HG03066 (cell line): ENCODE data around the gene TBC1D12.
A peak's percentile ranks its signal among the peaks of the same experiment; 100 is the strongest.
"Not testable (repeated sequence)": the region's sequence is repeated elsewhere in the genome, so short reads cannot be mapped to it uniquely, and the experiment has no call there.

Experiments used
- ATAC-seq: cut with Tn5 transposase; IDR thresholded peaks from one replicate; pipeline ENCODE4 v1.9.1; 2021; ENCODE audit warnings: low read depth; ENCODE audit not compliant: unreplicated experiment

The TBC1D12 gene

DNA sequence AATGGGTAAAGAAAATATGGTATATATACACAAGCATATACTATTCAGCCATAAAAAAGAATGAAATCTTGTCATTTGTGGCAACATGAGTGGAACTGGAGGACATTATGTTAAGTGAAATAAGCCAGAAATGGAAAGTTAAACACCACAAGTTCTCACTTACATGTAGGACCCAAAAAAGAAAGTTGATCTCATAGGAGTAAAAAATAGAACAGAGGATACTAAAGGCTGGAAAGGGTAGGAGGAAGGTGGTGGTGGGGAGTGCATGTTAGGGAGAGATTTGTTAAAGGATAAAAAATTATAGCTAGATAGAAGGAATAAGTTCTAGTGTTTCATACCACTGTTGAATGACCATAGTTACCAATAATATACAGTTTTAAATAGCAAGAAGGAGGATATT, 48.4 kb downstream of the TBC1D12 start:
- no peak for ATAC-seq

DNA sequence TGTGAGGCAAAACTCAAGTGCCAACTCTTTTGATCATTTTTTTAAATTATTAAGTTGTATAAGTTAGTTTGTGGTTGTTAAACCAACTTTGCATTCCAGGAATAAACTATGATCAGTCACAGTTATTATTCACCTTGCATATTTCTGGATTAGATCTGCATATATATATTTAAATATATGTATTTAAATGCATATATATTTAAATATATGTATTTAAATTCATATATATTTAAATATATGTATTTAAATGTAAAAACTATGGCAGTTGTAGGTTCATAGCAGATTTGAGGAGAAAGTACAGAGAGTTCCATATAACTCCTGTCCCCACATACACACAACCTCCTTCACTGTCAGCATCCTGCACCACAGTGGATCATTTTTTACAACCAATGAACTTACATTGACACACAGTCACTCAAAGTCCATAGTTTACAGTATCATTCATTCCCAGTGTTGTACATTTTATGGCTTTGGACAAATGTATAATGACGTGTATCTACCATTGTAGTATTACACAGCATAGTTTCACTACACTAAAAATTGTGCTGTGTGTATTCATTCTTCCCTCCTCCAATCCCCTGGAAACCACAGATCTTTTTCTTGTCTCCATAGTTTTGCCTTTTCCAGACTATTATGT, 49.7 kb downstream of the TBC1D12 start:
- ATAC-seq = no peak

DNA sequence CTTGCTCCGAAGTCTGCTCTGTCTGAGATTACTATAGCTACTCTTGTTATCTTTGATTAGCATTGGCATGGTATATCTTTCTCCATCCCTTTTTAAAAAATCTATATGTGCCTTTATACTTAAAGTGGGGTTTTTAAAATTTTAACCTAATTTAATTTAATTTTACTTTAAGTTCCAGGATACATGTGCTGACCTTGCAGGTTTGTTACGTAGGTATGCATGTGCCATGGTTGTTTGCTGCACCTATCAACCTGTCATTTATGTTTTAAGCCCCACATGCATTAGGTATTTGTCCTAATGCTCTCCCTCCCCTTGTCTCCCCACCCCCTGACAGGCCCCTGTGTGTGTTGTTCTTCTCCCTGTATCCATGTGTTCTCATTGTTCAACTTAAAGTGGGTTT, 54.6 kb downstream of the TBC1D12 start:
- no peak for ATAC-seq

DNA sequence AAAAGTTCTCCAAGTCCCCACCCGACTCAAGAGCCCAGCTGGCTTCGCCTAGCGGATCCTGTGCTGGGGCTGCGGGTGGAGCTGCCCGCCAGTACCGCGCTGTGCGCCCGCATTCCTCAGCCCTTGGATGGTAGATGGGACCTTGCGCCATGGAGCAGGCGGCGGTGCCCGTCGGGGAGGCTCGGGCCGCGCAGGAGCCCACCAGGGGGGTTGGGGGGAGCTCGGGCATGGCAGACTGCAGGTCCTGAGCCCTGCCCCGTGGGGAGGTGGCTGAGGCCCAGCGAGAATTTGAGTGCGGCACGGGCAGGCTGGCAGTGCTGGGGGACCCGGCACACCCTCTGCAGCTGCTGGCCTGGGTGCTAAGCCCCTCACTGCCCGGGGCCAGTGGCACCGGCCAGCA, 57.0 kb downstream of the TBC1D12 start:
- ATAC-seq = no peak

DNA sequence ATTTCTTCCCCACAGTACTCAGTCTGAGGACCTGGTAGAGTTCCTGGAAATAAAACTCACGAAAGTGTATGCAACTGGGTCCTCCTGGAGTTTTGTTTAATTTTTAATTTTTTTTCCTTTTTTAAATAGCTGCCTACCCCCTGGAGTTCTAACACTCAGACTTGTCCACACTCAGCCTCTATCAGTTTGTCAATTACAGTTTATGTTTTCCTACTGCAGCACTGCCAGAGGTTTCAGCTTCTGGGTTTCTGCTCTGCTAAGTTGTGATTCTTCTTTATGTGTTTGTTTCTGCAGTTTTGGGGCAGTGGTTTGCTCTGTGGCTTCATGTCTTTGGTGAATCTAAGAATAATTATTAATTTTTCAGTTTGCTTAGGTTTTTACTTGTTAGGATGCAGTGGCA, 59.2 kb downstream of the TBC1D12 start:
- no peak for ATAC-seq

DNA sequence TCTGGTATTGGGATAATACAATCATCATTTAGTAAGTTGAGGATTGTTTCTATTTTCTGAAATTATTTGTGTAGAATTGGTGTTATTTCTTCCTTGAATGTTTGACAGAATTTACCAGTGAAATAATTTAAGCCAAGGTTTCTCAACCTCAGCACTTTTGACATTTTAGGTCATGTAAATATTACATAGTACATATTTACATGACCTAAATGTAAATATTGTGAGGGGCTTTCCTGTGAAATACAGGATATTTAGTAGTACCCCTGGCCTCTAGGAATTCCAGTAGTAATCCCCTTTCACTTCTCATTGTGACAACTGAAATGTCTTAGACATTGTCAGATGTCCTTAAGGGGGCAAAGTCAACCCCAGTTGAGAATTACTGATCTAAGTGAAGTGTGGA, 59.8 kb downstream of the TBC1D12 start:
- no peak for ATAC-seq

DNA sequence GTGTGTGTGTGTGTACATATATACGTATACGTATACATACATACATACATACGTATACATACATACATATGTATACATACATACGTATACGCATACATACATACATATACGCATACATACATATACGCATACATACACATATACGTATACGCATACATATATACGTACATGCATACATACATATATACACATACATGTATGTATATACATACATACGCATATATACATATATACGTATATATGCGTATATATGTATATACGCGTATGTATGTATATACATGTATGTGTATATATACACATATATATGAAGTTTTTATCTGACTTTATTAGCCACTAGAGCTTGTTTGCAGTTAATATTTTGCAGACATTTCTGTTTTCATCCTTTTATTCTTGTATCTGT, 63.3 kb downstream of the TBC1D12 start:
- no peak for ATAC-seq

DNA sequence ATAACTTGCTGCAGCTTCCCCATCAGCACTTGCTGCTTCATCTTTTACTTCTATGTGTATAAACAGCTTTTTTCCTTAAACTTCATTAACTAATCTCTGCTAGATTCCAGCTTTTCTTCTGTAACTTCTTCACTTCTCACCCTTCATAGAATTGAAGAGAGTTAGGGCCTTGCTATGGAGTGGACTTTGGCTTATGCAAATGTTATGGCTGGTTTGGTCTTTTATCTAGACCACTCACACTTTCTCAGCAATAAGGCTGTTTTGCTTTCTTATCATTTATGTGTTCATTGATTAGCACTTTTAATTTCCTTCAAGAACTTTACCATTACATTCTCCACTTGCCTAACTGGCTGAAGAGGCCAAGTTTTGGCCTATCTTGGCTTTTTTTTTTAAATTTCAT, 79.1 kb downstream of the TBC1D12 start:
- no peak for ATAC-seq

DNA sequence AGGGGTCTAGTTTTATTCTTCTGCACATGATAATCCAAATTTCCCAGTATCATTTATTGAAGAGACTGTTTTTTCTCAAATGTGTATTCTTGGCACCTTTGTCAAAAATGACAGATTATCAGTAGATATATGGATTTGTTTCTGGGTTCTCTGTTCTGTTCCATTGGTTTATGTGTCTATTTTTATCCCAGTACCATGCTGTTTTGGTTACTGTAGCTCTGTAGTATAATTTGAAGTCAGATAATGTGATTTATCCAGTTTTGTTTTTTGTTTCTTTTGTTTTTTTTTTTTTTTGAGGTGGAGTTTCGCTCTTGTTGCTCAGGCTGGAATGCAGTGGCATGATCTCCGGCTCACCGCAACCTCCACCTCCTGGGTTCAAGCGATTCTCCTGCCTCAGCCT, 81.6 kb downstream of the TBC1D12 start:
- no peak for ATAC-seq

DNA sequence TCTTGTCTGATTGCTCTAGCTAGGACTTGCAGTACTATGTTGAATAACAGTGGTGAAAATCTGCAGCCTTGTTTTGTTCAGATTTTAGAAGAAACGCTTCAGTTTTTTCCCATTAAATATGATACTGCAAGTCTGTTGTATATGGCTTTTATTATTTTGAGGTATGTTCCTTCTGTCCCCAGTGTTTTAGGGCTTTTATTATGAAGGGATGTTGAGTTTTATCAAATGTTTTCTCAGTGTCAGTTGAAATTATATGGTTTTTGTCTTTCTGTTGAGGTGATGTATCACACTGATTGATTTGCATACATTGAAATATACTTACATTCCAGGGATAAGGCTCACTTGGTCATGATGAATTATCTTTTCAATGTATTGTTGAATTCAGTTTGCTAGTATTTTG, 82.8 kb downstream of the TBC1D12 start:
- no peak for ATAC-seq

DNA sequence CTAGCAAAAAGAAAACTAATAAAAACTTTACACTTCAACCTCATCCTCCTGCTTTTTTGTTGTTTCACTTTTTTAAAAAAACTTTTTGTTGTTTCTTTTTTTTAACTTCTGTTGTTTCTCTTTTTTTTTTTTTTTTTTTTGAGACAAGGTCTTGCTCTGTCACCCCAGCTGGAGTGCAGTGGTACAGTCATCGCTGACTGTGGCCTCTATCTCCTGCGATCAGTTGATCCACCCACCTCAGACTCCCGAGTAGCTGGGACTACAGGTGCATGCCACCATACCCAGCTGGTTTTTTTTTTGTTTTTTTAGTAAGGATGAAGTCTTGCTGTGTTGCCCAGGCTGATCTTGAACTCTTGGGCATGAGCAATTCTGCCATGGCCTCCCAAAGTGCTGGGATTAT, 85.2 kb downstream of the TBC1D12 start:
- no peak for ATAC-seq

DNA sequence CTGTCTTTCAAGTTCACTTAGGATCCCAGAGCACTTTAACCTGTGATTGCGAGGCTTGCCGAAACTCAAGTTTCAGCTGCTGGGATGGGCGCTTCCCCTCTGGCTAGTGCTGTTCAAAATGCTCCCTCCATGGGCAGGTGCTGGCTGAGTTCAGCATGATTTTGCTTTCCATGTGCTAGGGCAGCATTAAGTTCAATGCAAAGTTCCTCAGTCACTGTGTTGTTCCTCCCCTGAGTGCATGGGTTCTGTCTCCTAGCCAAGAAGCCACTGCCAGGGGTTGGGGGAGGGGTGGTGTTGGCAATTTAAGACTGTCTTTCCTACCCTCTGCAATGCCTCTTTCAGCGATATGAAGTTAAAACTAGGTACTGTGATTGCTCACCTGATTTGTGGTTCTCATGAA, 86.8 kb downstream of the TBC1D12 start:
- no peak for ATAC-seq

DNA sequence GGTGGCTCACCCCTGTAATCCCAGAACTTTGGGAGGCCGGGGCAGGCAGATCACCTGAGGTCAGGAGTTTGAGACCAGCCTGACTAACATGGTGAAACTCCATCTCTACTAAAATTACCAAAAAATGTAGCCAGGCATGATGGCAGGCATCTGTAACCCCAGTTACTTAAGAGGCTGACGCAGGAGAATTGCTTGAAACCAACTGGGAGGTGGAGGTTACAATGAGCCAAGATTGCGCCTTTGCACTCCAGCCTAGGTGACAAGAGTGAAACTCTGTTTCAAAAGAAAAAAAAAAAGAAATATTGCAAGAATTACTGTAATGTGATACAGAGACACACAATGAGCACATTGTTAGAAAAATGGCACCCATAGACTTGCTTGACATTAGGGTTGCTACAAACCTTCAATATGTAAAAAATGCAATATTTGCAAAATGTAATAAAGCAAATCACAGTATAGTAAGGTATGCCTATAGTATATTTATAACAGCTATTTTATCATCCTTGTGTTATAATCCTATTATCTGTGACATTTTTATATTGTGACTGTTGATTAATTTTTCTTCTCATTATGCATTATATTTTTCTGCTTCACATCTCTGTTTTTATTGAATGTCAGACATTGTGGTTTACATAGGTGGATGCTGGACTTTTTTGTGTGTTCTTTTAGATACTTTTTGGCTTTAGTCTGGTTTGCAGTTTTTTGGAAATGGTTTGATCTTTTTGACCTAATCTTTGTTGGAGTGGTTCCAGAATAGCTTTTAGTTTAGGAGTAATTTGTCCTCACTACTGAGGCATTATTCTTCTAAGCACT, 87.8 kb downstream of the TBC1D12 start:
- ATAC-seq = no peak

DNA sequence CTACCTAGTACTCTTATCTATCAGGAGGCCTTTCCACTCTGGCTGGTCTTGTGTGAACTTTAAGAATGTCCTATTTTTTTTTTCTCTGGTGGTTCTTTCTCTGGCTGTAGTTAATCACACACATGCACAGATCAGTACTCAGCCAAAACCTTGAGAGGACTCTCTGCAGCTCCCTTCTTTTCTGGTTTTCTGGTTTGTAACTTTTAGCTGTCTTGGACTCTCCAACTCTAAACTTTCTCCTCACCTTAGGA, 88.4 kb downstream of the TBC1D12 start:
- ATAC-seq = no peak

DNA sequence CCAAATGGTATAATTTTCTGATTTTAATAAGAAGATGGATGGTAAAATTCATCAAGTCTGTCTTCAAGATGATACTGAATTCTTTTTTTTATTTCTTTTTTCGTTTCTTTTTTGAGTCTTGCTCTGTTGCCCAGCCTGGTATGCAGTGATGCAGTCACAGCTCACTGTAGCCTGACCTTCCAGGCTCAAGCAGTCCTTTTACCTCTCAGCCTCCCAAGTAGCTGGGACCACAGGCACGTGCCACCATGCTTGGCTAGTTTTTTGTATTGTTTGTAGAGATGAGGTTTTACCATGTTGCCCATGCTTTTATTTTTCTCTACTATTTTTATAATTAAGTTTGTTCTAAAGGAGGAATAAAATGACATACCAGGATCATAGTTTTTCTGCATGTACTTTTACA, 91.1 kb downstream of the TBC1D12 start:
- no peak for ATAC-seq

DNA sequence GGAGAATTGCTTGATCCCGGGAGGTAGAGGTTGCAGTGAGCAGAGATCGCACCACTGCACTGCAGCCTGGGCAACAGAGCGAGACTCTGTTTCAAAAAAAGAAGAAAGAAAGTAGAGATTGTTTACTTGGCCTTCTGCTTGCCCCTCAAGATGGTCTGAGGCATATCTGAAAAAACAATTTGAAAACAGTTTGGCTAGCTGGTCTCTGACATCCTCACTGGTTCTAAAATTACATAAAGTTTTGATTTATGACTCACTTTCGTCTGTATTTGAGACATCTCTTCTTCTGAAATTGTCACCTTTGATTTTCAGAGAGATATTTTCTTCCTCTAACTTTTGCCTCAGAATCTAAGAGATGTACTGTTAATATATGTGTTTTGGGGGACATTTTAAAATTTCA, 93.7 kb downstream of the TBC1D12 start:
- peak; percentile 59 for ATAC-seq

DNA sequence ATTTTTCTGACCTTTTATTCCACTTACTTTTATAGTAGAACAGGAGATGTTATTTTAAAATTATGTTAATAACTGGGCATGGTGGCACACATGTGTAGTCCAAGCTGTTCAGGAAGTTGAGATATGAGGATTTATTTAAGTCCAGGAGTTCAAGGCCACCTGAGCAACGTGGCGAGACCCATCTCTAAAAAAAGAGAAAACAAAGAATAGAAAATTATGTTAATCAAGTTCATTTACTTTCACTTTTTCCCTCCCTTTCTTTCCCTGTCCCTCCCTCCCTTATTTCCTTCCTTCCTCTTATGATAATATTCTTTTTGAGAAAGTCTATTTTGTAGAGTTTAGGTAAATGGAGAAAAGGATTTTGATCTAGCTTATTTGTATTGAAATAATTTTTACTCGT, 94.3 kb downstream of the TBC1D12 start:
- ATAC-seq = no peak

DNA sequence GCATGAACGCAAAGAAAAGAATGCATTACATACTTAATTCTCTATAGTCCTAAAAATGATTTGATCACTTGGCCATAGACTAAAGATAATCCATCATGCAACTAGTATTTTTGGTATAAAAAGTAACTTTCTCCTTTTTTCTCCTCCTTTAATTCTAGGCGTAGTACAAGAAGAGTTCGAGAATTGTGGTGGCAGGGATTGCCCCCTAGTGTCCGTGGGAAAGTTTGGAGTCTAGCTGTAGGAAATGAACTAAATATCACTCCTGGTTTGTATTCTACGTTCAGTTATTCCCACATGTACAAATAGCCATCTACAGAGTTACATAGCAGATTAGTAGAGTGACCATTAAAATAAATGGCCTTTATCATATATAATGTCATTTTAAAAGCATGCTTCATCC, 97.7 kb downstream of the TBC1D12 start:
- no peak for ATAC-seq

DNA sequence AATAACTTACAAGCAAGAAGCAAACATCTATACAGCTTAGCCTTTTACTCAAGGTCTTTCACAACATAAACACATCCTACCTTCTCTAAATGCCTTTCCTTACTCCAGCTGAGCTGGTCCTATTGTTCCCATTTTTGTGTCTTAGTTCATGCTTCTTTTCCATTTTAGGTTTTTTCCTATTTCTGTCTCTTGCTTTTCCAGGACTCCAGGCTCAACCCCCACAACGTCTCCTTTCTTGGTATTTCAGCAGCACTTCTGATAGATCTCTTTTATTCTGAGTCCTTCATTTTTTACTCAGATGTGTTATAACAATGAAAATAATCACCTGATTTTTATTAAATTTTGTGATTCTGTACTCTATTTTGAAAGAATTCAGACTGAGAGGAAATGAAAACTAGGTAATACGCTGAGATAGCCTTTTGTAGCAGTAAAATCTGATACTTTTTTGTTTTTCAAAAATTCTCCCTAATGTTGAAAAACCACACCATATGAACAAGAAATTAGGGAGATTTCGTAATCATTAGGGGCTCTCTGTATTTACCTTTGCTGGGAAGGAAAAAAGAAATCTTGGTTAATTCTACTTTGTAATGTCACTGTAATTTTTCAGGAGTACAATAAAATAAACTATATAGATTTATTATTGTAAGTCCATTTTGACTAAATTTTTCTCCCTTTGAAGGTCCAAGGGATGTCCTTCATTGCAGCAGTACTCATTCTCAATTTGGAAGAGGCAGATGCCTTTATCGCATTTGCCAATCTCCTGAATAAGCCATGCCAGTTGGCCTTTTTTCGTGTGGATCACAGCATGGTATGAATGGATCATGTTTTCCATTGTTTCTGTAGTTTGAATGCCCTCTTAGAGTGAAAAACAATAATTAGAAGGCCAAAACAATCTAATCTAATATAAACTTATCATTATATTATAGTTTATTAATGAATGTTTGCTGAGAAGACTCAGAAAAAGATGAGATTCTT, 119.2 kb downstream of the TBC1D12 start:
- no peak for ATAC-seq

DNA sequence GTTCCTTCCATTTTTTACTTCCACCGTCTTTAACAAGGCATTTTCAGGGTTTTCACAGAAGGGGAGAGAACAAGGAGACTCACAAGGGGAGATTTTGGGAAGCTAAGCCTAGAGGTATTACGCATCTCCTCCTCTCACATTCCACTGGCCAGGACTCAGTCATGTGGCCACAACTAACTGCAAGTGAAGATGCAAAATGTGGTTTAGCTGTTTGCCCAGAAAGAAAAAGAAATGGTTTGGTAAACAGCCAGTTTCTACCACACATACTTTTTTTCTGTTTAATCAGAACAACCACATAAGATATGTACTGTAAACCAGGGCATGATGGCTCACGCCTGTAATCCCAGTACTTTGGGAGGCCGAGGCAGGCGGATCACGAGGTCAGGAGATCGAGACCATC, 121.8 kb downstream of the TBC1D12 start:
- no peak for ATAC-seq

DNA sequence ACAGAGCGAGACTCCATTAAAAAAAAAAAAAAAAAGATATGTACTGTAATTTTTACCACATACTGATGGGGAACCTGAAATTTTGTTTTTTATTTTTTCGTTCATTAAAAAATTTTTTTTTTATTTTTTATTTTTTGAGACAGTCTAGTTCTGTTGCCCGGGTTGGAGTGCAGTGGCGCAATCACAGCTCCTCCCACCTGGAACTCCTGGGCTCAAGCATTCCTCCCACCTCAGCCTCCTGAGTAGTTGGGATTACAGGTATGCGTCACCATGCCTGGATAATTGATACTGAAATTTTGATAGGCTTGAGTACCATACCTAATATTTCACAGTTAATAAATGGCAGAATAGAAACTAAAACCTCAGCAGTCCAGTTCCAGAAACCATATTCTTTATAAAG, 122.4 kb downstream of the TBC1D12 start:
- no peak for ATAC-seq

DNA sequence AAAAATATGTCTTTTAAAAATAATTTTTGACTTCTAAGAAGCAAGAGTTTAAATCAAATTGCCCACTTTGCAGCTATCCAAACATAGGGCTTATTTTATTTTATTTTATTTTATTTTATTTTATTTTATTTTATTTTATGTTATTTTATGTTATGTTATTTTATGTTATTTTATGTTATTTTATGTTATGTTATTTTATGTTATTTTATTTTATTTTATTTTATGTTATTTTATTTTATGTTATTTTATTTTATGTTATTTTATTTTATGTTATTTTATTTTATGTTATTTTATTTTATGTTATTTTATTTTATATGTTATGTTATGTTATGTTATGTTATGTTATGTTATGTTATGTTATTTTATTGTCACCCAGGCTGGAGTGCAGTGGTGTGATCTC, 129.2 kb downstream of the TBC1D12 start:
- not testable (repeated sequence) for ATAC-seq
